H1 (cell line): ENCODE measurements around the gene HDAC7. TPM values are rescaled to one million over a fixed set of nuclear protein-coding genes. Genes with fewer than 3 reads are reported as not detected.

Experiments used
- CTCF ChIP-seq, 3 experiments: IDR thresholded peaks; 1 replicate in 2 of 3; 2 replicates in 1 of 3; pipeline versions ENCODE4 v1.5.1 to v1.6.1; 2011; ENCODE audit warnings: low read length in 3 of 3, mild to moderate bottlenecking in 3 of 3, inconsistent platforms in 2 of 3, low read depth in 1 of 3, moderate library complexity in 1 of 3; ENCODE audit not compliant: insufficient read depth in 1 of 3; ENCODE audit errors: control extremely low read depth in 1 of 3
- polyA plus RNA-seq, 7 experiments: library from polyadenylated mRNA; depleted of rRNA in 3 of 7; stranded (reverse) in 5 of 7; unstranded in 2 of 7; fragments of >200 nt in 5 of 7; fragments of 200-250 nt in 2 of 7; gene quantifications; 1 replicate in 5 of 7; 2 replicates in 1 of 7; 4 replicates in 1 of 7; pipeline versions ENCODE4 v1.2.1 to v1.2.3, GENCODE V29; 2011 to 2013; ENCODE audit warnings: missing spikeins in 2 of 7, mixed read lengths in 2 of 7
- total RNA-seq: library from RNA; stranded (reverse); fragmentation: NEBNext Ultra II Directional; extraction: Animal tissue kit (Norgen Biotek cat#: 25700); gene quantifications from 2 replicates; pipeline ENCODE4 v1.2.1, GENCODE V29; 2021

HDAC7 gene
- total and polyA plus RNA-seq, 2 of the 8 experiments (the other 6 are each of a cell fraction or from before 2014, with no cell fraction given): 25.5 to 84.9 TPM

DNA sequence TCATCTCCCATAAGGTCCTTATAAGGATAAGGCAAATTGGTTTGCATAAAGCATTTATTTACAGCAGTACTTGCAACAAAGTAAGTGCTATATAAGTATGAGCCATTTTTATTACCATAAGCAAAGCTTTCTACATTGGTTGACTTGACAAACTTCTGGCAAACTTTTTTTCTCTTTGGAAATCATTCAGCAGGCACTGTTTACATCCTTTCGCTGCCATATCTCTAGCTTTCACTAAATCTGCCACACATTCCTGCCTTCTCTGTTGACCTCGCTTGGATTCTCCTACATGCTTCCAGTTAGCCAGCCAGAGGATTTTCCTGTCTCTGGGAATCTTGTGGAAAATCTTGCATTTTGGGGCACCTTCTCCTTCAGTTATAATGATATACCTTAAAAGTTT lies 21.8 kb upstream of the HDAC7 start (continued):
- TF ChIP-seq CTCF (IDR thresholded peaks at IDR 0.05; ENCODE audit: control extremely low read depth in 1 of 3, insufficient read depth in 1 of 3, low read depth in 1 of 3, low read length in 3 of 3): no peak
